Mesenteric fat pad (tissue), 1 donor: ENCODE results near the gene PDHA1. TPM values are rescaled to one million over a fixed set of nuclear protein-coding genes. Genes with fewer than 3 reads are reported as not detected.

ENCODE experiments used
- DNase-seq: peaks from one replicate; pipeline ENCODE4 v3.0.0-alpha.2; 2020; ENCODE audit warnings: low spot score
- total RNA-seq: library from RNA; stranded (reverse); fragmentation: NEBNext Ultra II Directional; extraction: Animal tissue kit (Norgen Biotek cat#: 25700); gene quantifications from one replicate; pipeline ENCODE4 v1.2.1, GENCODE V29; 2021
- donor health status: DM: yes; HTN: yes; CAD: no.

Gene PDHA1
- total RNA-seq, 1 donor from 2014 or later, result 177 TPM

DNA sequence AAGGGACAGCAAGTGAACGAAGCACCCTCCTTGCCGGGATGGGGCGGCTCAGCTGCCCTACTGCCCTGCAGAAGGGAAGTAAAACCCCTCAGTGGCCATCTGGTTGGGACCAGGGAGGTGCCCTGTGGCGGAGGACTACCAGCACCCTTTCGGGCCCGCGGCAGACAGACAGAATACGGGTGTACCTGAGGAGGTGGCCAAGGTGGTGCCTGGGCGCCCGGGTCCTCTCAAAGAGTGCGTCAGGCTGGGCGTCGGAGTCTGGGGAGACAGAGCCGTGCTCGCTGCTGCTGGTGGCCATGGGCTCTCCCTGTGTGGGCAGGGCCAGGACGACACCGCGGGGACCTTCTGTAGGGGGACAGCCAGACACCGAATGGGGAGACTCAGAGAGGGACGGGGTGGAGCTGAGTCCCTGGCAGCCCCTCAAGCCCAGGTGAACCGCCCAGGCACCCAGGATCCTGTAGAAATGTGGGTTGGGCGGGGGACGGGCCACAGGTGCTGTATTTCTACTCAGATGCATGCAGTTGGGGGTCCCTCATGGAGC lies 29.7 kb downstream of the PDHA1 start:
- peak; percentile 88 for DNase-seq

GRCh38 chrX:19375546-19375945 lies 31.8 kb downstream of the PDHA1 start:
- no peak for DNase-seq

GRCh38 chrX:19377799-19378198 lies 34.1 kb downstream of the PDHA1 start:
- no peak for DNase-seq

- DNase-seq, result no peak
Observed at GRCh38 chrX:19381326-19381725, 37.6 kb downstream of the PDHA1 start.

DNA sequence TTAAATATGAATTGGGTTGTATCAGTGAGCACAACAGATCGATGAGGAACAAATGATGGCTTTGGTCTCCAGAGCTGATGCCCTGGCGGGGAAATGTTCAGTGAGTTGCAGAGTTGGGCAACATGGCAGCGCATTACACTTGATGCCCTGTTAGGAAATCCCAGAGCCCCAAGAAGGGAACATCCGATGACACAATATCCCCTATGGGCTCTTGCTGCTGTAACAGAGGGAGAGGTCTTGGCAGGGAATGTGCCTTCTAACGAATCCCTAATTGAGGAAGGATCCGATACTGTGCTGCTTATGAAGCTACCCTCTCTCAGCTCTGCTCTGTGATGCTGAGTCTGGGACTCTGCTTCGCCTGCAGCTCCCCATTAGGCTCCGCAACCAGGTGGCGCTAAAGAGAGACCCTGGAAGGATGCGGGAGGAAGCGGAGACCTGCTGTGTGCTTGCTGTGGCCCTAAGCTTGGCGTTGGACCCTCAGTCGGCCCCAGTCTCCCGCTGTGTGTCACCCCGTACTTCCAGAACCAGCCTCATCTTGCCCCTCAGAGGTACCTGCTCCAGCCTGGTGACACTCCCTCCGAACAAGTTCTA lies 38.9 kb downstream of the PDHA1 start:
- DNase-seq, result no peak

GRCh38 chrX:19386679-19387078 lies 43.0 kb downstream of the PDHA1 start:
- peak; percentile 53 for DNase-seq

DNA sequence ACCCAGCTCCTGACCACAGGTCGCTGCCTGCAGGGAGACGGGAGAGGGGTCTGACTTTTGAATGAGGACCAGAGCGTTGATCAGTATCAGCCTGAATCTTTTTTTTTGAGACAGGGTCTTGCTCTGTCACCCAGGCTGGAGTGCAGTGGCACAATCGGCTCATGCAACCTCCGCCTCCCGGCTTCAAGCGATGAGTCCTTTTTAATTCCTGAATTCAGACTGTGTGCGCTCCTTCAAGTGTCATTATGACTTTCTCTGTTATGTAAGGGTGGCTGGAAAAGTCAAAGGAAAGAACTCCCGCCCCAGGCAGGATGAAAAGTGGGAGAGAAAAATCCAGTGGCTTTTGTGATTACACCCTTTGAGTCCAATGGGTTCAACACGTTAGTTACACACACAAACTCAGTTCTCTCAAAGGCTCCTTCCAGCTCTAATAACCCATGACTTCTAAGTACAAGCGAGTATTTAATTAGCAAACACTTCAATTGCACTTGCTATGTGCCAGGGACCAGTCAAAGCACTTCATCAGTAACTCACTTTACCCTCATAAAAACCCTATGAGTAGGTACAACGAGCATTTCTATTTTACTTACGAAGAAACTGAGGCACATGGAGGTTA lies 44.4 kb downstream of the PDHA1 start:
- DNase-seq, result peak; percentile 53

- no peak for DNase-seq
Observed at GRCh38 chrX:19388741-19389140, 45.0 kb downstream of the PDHA1 start.

GRCh38 chrX:19389227-19389845 lies 45.6 kb downstream of the PDHA1 start:
- no peak for DNase-seq

- DNase-seq, result no peak
Observed at GRCh38 chrX:19392078-19392477, 48.4 kb downstream of the PDHA1 start.

GRCh38 chrX:19392703-19393102 lies 49.0 kb downstream of the PDHA1 start:
- no peak for DNase-seq

- no peak for DNase-seq
Observed at GRCh38 chrX:19403696-19404095, 60.0 kb downstream of the PDHA1 start.

- DNase-seq, result no peak
Observed at GRCh38 chrX:19410259-19410658, 66.5 kb downstream of the PDHA1 start.

Other genes with a start within 250 kb of the PDHA1 start
- gene ADGRG2, start 221.5 kb upstream of the PDHA1 start, total RNA-seq, result 7.1 TPM
- 0.10 TPM for gene MAP3K15, start 171.6 kb downstream of the PDHA1 start, total RNA-seq